Neural progenitor cell (in vitro differentiated cells): ENCODE results near the gene PLB1.

ENCODE experiments used
- CTCF ChIP-seq: fragments of 200-600 bp; sonication (generic); IDR thresholded peaks from 2 replicates; pipeline ENCODE4 v1.5.1; 2017; ENCODE audit warnings: antibody characterized with exemption, mild to moderate bottlenecking
- EZH2 ChIP-seq: fragments of 200-600 bp; sonication (generic); IDR thresholded peaks from 2 replicates; pipeline ENCODE4 v1.6.1; 2017; ENCODE audit warnings: antibody characterized with exemption, mild to moderate bottlenecking, moderate library complexity
- EZH2phosphoT487 ChIP-seq: fragments of 200-600 bp; sonication (generic); IDR thresholded peaks from 2 replicates; pipeline ENCODE4 v1.6.1; 2017; ENCODE audit warnings: antibody characterized with exemption

DNA sequence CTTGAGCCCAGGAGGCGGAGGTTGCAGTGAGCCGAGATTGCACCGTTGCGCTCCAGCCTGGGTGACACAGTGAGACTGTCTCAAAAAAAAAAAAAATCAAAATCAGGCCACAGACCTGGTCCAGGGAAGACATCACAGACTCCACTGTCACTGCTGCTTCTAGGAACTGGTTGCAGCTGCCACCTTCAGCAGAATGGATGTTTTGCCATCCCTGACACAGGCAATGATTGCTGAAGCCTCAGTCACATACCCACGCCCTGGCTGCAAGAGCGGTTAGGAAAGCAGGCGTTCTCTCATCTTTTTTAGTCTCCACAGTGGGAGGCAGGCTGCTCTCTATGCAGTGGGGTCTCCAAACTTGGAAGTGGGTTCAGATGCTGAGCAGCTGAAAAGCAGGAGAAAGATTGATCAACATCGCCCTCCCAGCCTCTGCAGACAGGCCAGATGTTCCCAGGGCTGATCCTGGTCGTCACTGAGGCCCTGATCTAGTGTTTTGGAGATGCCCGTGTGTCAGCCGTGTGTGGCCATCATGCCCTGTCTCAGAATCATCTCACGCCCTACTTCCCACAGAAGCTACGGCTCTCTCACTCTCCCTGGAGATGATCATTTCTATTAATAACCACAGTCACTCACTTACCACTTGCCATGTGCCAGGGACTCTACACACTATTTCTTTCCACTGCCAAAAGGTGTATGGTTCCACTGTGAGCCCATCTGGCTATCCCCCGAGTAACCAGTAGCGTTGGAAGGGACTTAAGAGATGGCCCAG lies 91.8 kb downstream of the PLB1 start:
- TF ChIP-seq CTCF (no peak), EZH2 (no peak), EZH2phosphoT487 (no peak)
